RWPE2 (cell line): Measurements from ENCODE around the gene URB1.

ENCODE experiments used
- ATAC-seq: fragments of 200-7000 bp; cut with Tn5 transposase; 3 replicates; pipeline ENCODE4 v1.9.1; 2021; ENCODE audit warnings: low read depth
- DNase-seq: peaks from one replicate; pipeline ENCODE4 v3.0.0-alpha.2; 2020; ENCODE audit warnings: low spot score
- H3K27ac ChIP-seq: fragments of 450-650 bp; 2 replicates; pipeline ENCODE4 v1.5.1; 2017; ENCODE audit warnings: mild to moderate bottlenecking; ENCODE audit not compliant: poor library complexity, severe bottlenecking
- H3K27me3 ChIP-seq: fragments of 250-450 bp; sonication (Bioruptor Pico); 2 replicates; pipeline ENCODE4 v1.5.1; 2021; ENCODE audit warnings: mild to moderate bottlenecking, moderate library complexity; ENCODE audit not compliant: insufficient read depth, poor library complexity, severe bottlenecking
- H3K36me3 ChIP-seq: fragments of 250-450 bp; sonication (Bioruptor Pico); 2 replicates; pipeline ENCODE4 v1.5.1; 2020; ENCODE audit warnings: low read depth, mild to moderate bottlenecking, moderate library complexity
- H3K4me1 ChIP-seq: fragments of 250-450 bp; sonication (Bioruptor Pico); 2 replicates; pipeline ENCODE4 v1.5.1; 2021; ENCODE audit warnings: mild to moderate bottlenecking, moderate library complexity; ENCODE audit not compliant: insufficient read depth, poor library complexity, severe bottlenecking
- H3K4me3 ChIP-seq: fragments of 250-450 bp; sonication (Bioruptor Pico); 2 replicates; pipeline ENCODE4 v1.5.1; 2021; ENCODE audit warnings: mild to moderate bottlenecking, moderate library complexity; ENCODE audit not compliant: severe bottlenecking
- H3K9me3 ChIP-seq: fragments of 250-450 bp; sonication (Bioruptor Pico); 2 replicates; pipeline ENCODE4 v1.5.1; 2021; ENCODE audit warnings: mild to moderate bottlenecking, moderate library complexity; ENCODE audit not compliant: severe bottlenecking
- TF ChIP-seq, protein P1 (sequence below): fragments of 450-650 bp; IDR thresholded peaks from one replicate; pipeline ENCODE4 v1.5.1; 2017; ENCODE audit warnings: mild to moderate bottlenecking, moderate library complexity; ENCODE audit not compliant: poor library complexity, severe bottlenecking

Gene URB1

DNA sequence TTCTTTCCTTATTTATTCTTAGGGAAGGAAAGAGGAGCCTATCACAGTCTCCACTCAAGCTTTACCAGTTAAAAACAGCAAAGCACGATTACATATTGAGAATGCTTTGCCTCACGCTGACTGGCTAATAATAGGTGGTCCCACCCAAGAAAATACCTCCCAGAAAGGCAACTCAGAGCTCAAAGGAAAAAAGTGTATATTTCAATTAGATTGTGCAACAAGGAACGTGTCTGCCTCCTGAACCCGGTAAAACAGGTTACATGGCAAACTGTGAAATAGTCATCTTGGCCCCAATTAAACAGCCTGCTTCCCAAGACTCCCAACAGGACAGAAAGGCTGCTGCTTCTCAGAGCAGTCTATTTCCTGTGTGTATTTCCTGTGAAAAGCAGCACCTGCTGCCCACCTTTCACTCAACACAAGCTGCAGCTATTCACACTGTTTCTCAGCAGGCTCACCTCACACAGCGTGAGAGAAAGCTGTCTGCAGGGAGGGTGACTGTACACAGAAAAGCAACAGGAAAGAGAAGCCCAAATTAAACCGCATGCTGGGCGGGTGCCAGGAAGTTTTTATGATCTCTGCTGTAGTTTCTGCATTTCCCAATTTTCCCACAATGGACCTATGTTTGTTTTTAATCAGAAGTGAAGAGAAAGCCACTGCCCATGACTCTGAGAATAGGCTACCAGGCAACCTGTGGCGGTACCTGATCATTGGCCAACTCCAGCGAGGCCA, 44.0 kb downstream of the URB1 start:
- no peak overlapping the region for H3K27ac ChIP-seq
- no peaks in the 10 kb centered on the region for H3K9me3 ChIP-seq
- H3K4me3 ChIP-seq: no peak overlapping the region
- TF ChIP-seq, protein P1, sequence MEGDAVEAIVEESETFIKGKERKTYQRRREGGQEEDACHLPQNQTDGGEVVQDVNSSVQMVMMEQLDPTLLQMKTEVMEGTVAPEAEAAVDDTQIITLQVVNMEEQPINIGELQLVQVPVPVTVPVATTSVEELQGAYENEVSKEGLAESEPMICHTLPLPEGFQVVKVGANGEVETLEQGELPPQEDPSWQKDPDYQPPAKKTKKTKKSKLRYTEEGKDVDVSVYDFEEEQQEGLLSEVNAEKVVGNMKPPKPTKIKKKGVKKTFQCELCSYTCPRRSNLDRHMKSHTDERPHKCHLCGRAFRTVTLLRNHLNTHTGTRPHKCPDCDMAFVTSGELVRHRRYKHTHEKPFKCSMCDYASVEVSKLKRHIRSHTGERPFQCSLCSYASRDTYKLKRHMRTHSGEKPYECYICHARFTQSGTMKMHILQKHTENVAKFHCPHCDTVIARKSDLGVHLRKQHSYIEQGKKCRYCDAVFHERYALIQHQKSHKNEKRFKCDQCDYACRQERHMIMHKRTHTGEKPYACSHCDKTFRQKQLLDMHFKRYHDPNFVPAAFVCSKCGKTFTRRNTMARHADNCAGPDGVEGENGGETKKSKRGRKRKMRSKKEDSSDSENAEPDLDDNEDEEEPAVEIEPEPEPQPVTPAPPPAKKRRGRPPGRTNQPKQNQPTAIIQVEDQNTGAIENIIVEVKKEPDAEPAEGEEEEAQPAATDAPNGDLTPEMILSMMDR: no peak
- DNase-seq (no peak), ATAC-seq (no peak)
- no peaks in the 10 kb centered on the region for H3K27me3 ChIP-seq
- no peaks in the 10 kb centered on the region for H3K4me1 ChIP-seq
- peaks cover 98% of the 10 kb centered on the region for H3K36me3 ChIP-seq

DNA sequence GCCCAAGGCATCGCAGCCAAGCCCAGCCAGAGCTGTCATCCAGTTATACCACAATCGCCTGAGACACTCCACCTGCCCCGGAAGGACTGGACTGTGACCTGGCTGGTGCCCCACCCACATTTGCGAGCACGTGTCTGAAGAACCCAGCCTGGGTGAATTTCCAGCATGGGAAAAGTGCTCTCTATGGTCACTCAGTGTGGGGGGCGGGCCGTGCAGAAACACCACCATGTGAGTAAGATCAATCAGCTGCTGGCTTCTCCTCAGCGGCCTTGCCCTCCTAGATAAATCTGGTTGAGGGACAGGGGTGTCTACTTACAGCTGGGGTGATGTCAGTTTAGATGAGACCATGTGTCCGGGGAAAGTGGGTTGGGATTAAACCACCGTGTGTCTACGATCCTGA, 44.8 kb downstream of the URB1 start:
- H3K4me1 ChIP-seq: no peaks in the 10 kb centered on the region
- no peak for DNase-seq
- no peak overlapping the region for H3K4me3 ChIP-seq
- peaks cover 98% of the 10 kb centered on the region for H3K36me3 ChIP-seq
- H3K27ac ChIP-seq: no peak overlapping the region
- ATAC-seq: no peak
- no peaks in the 10 kb centered on the region for H3K27me3 ChIP-seq
- no peaks in the 10 kb centered on the region for H3K9me3 ChIP-seq
- TF ChIP-seq, protein P1: no peak

DNA sequence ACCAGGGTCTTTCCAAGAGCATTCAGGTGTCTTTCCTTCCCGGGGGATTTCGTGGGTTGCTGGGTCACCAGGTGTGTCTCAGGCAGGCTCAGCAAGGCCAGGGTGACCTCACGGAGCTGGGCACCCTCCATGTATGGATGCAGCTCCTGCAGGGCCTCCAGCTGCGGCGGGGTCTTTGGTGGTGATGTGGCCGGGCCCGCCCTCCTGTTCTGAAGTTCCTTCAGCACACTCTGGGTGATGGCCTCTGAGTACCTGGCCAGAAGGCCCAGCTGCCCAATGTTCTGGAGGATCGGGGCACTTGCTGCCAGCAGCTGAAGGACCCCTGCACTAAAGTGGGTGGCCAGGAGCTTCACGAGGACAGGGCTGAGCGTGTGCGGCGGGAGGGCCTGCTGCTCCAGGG, 45.5 kb downstream of the URB1 start:
- Histone ChIP-seq H3K9me3 (no peaks in the 10 kb centered on the region), H3K27ac (no peak overlapping the region), H3K36me3 (peaks cover 96% of the 10 kb centered on the region), H3K4me1 (no peaks in the 10 kb centered on the region), H3K27me3 (no peaks in the 10 kb centered on the region), H3K4me3 (no peak overlapping the region)
- TF ChIP-seq, protein P1: no peak
- ATAC-seq (no peak), DNase-seq (no peak)

DNA sequence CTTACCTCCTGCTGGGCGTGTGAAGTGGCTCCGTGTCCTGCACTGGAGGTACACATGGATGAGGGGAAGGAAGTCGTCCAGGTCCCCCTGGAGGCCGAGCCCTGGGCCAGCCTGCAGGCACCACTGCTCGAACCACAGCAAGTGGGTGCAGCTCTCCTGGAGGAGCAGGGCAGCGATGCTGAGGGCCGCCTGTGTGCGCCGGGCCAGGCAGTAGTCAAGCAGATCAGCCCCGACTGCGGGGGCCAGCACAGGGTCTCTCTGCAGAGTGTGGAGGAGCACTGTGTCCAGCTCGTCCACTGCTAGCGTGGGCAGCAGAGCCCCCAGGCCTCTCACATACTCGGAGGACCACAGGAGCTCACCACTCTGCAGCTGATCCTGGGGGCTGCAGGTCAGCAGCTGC, 45.9 kb downstream of the URB1 start:
- Histone ChIP-seq H3K27ac (no peak overlapping the region), H3K4me1 (no peaks in the 10 kb centered on the region), H3K9me3 (no peaks in the 10 kb centered on the region), H3K27me3 (no peaks in the 10 kb centered on the region), H3K36me3 (peaks cover 95% of the 10 kb centered on the region), H3K4me3 (no peak overlapping the region)
- TF ChIP-seq, protein P1: no peak
- DNase-seq (no peak), ATAC-seq (no peak)
